ENCODE measurements around the gene PITRM1. TPM values are rescaled to one million over a fixed set of nuclear protein-coding genes. Genes with fewer than 3 reads are reported as not detected.
A peak's percentile ranks its signal among the peaks of the same experiment; 100 is the strongest.

PITRM1 gene
- total and polyA plus RNA-seq, 7 experiments from 2014 or later, result 35.1 to 90.8 (median 71.8) TPM

DNA sequence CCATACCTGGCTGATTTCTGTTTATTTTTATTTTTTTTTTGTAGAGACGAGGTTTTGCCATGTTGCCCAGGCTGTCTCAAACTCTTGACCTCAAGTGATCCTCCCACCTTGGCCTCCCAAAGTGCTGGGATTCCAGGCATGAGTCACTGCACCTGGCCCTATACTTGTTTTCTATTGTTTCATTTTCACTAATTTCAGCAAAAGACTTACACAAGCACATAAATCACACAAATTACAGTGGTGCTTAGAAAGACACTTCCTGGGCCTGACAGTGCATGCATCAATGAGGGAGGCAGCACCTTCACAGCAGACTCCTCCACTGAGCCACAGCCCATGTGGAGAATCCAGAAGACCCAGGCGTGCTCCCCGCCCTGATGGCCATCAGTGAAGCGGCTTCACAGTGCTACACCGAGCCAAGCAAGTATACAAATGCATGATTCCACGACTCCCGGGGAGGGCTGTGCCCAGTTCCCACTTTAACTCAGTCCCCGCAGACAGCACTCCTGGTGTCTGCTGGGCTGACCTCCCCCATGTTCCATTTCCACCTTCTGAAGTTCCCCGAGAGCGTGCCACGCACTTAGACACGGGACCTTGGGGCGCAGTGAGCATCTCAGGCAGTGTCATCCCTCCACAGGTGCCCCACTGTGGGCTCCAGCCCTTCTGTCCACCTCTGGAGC is 20.6 kb downstream of the PITRM1 start:
- Mint-ChIP-seq H3K4me3 (no peak overlapping the region), H3K36me3 (peaks cover 17 to 81% (median 34%) of the 10 kb centered on the region in 5 donors), H3K27me3 (no peaks in the 10 kb centered on the region), H3K4me1 (peaks cover 0 to 2% (median 0%) of the 10 kb centered on the region in 7 donors), H3K27ac (peak overlapping the region in 3 of 9 donors; percentile 19 to 56 (median 42)), H3K9me3 (no peaks in the 10 kb centered on the region)
- Histone ChIP-seq H3K27me3 (ENCODE audit: control insufficient read depth in 2 of 2, insufficient read depth in 2 of 2, low read length in 2 of 2) (no peaks in the 10 kb centered on the region), H3K4me3 (ENCODE audit: low read length) (no peak overlapping the region), H3K36me3 (ENCODE audit: control insufficient read depth in 2 of 3, insufficient read depth in 3 of 3, low read length in 3 of 3) (peaks cover 18 to 94% (median 26%) of the 10 kb centered on the region in 3 experiments), H3K4me1 (ENCODE audit: control insufficient read depth in 2 of 2, insufficient read depth in 2 of 2, low read length in 2 of 2) (no peaks in the 10 kb centered on the region), H3K9me3 (ENCODE audit: control insufficient read depth in 2 of 3, low read length in 3 of 3) (no peaks in the 10 kb centered on the region), H3K27ac (ENCODE audit: low read depth, low read length) (no peak overlapping the region)
- DNase-seq (no peak), ATAC-seq (no peak)
- intact Hi-C loops (cut with micrococcal nuclease), result no loop called here
- ChIA-PET CTCF (no interaction called here), POLR2A (no interaction called here)

DNA sequence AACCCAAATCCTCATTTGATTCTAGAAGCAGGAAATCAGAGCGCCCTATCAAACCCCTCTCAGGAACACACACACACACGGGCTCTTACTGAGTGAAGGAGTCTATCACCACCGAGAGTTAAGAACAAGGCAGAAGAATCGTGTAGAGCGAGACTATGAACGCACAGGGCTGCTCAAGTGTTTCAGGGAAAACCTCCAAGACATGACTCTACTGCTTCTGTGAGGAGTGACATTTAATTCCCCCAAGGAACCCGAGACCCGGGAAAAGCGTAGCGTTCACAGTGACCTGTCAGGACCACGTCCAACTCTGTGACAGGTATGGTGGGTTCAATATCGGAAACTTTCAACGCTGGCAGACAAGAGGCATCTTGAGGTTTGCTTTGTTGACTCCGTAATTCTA is 21.6 kb downstream of the PITRM1 start:
- Mint-ChIP-seq H3K27me3 (no peaks in the 10 kb centered on the region), H3K4me1 (peaks cover 0 to 2% (median 0%) of the 10 kb centered on the region in 7 donors), H3K36me3 (peaks cover 17 to 84% (median 37%) of the 10 kb centered on the region in 5 donors), H3K9me3 (no peaks in the 10 kb centered on the region), H3K4me3 (no peak overlapping the region), H3K27ac (peak overlapping the region in 1 of 9 donors; percentile 14)
- Histone ChIP-seq H3K27ac (ENCODE audit: low read depth, low read length) (no peak overlapping the region), H3K4me3 (ENCODE audit: low read length) (no peak overlapping the region), H3K9me3 (ENCODE audit: control insufficient read depth in 2 of 3, low read length in 3 of 3) (no peaks in the 10 kb centered on the region), H3K4me1 (ENCODE audit: control insufficient read depth in 2 of 2, insufficient read depth in 2 of 2, low read length in 2 of 2) (no peaks in the 10 kb centered on the region), H3K27me3 (ENCODE audit: control insufficient read depth in 2 of 2, insufficient read depth in 2 of 2, low read length in 2 of 2) (no peaks in the 10 kb centered on the region), H3K36me3 (ENCODE audit: control insufficient read depth in 2 of 3, insufficient read depth in 3 of 3, low read length in 3 of 3) (peaks cover 20 to 99% (median 26%) of the 10 kb centered on the region in 3 experiments)
- DNase-seq (no peak), ATAC-seq (no peak)
- CTCF ChIA-PET, result no interaction called here
- POLR2A ChIA-PET, result no interaction called here
- intact Hi-C loops (cut with micrococcal nuclease), result no loop called here

DNA sequence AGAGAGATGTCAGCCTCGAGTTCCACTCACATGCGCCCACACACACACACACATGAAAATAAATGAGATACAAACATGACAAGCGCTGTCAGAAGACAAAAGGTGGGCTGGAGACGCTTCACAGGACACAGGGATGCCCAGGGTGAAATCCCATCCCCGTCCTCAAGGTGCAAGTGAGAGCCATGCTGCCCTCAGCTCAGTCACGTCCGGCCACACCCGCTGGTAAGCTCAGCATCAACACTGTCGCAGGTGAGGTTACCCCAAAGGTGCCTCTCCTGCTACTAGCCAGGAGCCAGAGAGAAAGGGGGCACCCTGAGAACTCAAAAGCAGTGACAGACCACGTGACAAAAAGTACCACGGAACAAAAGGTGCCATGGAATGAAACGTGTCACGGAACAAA is 22.2 kb downstream of the PITRM1 start:
- Histone ChIP-seq H3K36me3 (ENCODE audit: control insufficient read depth in 2 of 3, insufficient read depth in 3 of 3, low read length in 3 of 3) (peaks cover 21 to 99% (median 22%) of the 10 kb centered on the region in 3 experiments), H3K27me3 (ENCODE audit: control insufficient read depth in 2 of 2, insufficient read depth in 2 of 2, low read length in 2 of 2) (no peaks in the 10 kb centered on the region), H3K27ac (ENCODE audit: low read depth, low read length) (no peak overlapping the region), H3K9me3 (ENCODE audit: control insufficient read depth in 2 of 3, low read length in 3 of 3) (no peaks in the 10 kb centered on the region), H3K4me3 (ENCODE audit: low read length) (no peak overlapping the region), H3K4me1 (ENCODE audit: control insufficient read depth in 2 of 2, insufficient read depth in 2 of 2, low read length in 2 of 2) (no peaks in the 10 kb centered on the region)
- Mint-ChIP-seq H3K27ac (no peak overlapping the region), H3K9me3 (no peaks in the 10 kb centered on the region), H3K4me1 (peaks cover 0 to 2% (median 0%) of the 10 kb centered on the region in 7 donors), H3K4me3 (no peak overlapping the region), H3K27me3 (no peaks in the 10 kb centered on the region), H3K36me3 (peaks cover 14 to 84% (median 35%) of the 10 kb centered on the region in 5 donors)
- no peak for DNase-seq
- ChIA-PET CTCF (no interaction called here), POLR2A (no interaction called here)
- intact Hi-C loops (cut with micrococcal nuclease), result no loop called here
- no peak for ATAC-seq

DNA sequence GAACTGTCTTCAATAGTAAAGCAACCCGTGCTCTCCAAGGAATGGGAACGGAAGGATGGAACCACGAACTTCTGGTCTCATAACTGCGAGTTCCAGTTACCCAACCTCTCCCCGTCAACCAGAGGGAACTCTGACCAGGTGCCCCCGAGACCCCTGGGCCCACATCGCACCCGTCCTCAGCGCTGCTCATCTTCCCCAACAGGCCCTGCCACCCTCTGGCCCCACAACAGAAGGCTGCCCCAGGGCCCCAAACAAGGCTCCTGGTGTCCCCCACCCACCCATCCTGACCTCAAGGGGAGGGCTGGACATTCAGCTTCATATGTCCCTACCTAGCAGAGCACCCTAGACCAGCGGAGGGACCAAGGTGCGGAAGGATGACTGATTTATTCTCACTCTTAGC is 22.7 kb downstream of the PITRM1 start:
- Mint-ChIP-seq H3K9me3 (no peaks in the 10 kb centered on the region), H3K36me3 (peaks cover 13 to 84% (median 31%) of the 10 kb centered on the region in 5 donors), H3K27ac (no peak overlapping the region), H3K4me1 (peaks cover 0 to 2% (median 0%) of the 10 kb centered on the region in 7 donors), H3K27me3 (no peaks in the 10 kb centered on the region), H3K4me3 (no peak overlapping the region)
- no peak overlapping the region for H3K27ac ChIP-seq (ENCODE audit: low read depth, low read length)
- ChIA-PET POLR2A (no interaction called here), CTCF (no interaction called here)
- H3K4me1 ChIP-seq (ENCODE audit: control insufficient read depth in 2 of 2, insufficient read depth in 2 of 2, low read length in 2 of 2), result no peaks in the 10 kb centered on the region
- H3K27me3 ChIP-seq (ENCODE audit: control insufficient read depth in 2 of 2, insufficient read depth in 2 of 2, low read length in 2 of 2), result no peaks in the 10 kb centered on the region
- no peak for ATAC-seq
- intact Hi-C loops (cut with micrococcal nuclease), result no loop called here
- H3K9me3 ChIP-seq (ENCODE audit: control insufficient read depth in 2 of 3, low read length in 3 of 3), result no peaks in the 10 kb centered on the region
- no peak overlapping the region for H3K4me3 ChIP-seq (ENCODE audit: low read length)
- no peak for DNase-seq
- peaks cover 21 to 99% (median 22%) of the 10 kb centered on the region in 3 experiments for H3K36me3 ChIP-seq (ENCODE audit: control insufficient read depth in 2 of 3, insufficient read depth in 3 of 3, low read length in 3 of 3)

DNA sequence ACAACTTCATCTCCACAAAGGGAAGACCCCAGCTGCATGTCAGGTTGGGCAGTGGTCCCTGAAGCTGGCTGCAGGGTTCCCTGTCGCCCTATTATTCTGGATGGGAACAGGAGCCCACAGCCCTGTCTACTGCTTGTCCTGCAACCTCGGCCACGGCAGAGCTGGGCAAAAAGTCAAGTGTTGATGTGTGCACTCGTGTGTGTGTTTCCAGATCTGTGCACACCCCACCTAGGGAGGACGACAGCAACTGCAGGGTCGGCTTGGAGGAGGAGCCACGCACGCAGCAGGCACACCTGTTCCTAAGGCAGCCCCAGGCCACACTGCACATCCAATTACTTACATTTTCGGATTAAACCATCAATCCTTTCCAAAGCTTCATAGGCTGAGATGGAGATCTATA is 23.6 kb downstream of the PITRM1 start:
- H3K36me3 ChIP-seq (ENCODE audit: control insufficient read depth in 2 of 3, insufficient read depth in 3 of 3, low read length in 3 of 3), result peaks cover 15 to 98% (median 21%) of the 10 kb centered on the region in 3 experiments
- H3K4me1 ChIP-seq (ENCODE audit: control insufficient read depth in 2 of 2, insufficient read depth in 2 of 2, low read length in 2 of 2), result no peaks in the 10 kb centered on the region
- Mint-ChIP-seq H3K4me1 (peaks cover 0 to 2% (median 0%) of the 10 kb centered on the region in 7 donors), H3K27ac (no peak overlapping the region), H3K9me3 (no peaks in the 10 kb centered on the region), H3K27me3 (no peaks in the 10 kb centered on the region), H3K4me3 (no peak overlapping the region), H3K36me3 (peaks cover 13 to 81% (median 26%) of the 10 kb centered on the region in 5 donors)
- DNase-seq (no peak), ATAC-seq (no peak)
- H3K9me3 ChIP-seq (ENCODE audit: control insufficient read depth in 2 of 3, low read length in 3 of 3), result no peaks in the 10 kb centered on the region
- ChIA-PET POLR2A (no interaction called here), CTCF (no interaction called here)
- no peaks in the 10 kb centered on the region for H3K27me3 ChIP-seq (ENCODE audit: control insufficient read depth in 2 of 2, insufficient read depth in 2 of 2, low read length in 2 of 2)
- H3K27ac ChIP-seq (ENCODE audit: low read depth, low read length), result no peak overlapping the region
- H3K4me3 ChIP-seq (ENCODE audit: low read length), result no peak overlapping the region
- intact Hi-C loops (cut with micrococcal nuclease), result no loop called here

DNA sequence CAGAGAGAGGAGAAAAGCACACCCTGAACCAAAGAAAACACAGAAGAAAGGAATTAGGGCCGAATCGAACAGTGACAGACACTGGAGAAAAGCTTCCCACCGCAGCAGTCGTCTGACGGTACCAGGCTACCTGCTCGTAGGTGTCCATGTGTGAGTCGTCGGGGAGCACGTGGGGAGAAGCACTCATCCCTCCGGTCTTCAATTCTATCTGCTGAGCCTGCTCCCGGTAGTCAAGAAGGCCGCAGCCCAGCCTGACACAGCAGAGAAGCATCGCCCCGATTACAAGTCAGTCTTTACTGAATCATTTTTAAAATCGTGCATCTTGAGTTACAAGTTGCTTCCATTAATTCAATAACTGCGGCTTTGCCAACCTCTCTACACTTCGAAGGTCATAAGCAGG is 24.5 kb downstream of the PITRM1 start:
- no peak for ATAC-seq
- H3K36me3 ChIP-seq (ENCODE audit: control insufficient read depth in 2 of 3, insufficient read depth in 3 of 3, low read length in 3 of 3), result peaks cover 12 to 98% (median 21%) of the 10 kb centered on the region in 3 experiments
- Mint-ChIP-seq H3K27ac (peak overlapping the region in 1 of 9 donors; percentile 36), H3K36me3 (peaks cover 10 to 80% (median 28%) of the 10 kb centered on the region in 5 donors), H3K4me3 (no peak overlapping the region), H3K4me1 (peaks cover 0 to 2% (median 0%) of the 10 kb centered on the region in 7 donors), H3K9me3 (no peaks in the 10 kb centered on the region), H3K27me3 (no peaks in the 10 kb centered on the region)
- DNase-seq, result no peak
- H3K4me1 ChIP-seq (ENCODE audit: control insufficient read depth in 2 of 2, insufficient read depth in 2 of 2, low read length in 2 of 2), result no peaks in the 10 kb centered on the region
- H3K9me3 ChIP-seq (ENCODE audit: control insufficient read depth in 2 of 3, low read length in 3 of 3), result no peaks in the 10 kb centered on the region
- CTCF ChIA-PET, result no interaction called here
- intact Hi-C loops (cut with micrococcal nuclease), result no loop called here
- POLR2A ChIA-PET, result no interaction called here
- no peak overlapping the region for H3K4me3 ChIP-seq (ENCODE audit: low read length)
- no peak overlapping the region for H3K27ac ChIP-seq (ENCODE audit: low read depth, low read length)
- H3K27me3 ChIP-seq (ENCODE audit: control insufficient read depth in 2 of 2, insufficient read depth in 2 of 2, low read length in 2 of 2), result no peaks in the 10 kb centered on the region
